Chondrocyte (in vitro differentiated cells): ENCODE measurements around the gene GCAT. TPM values are rescaled to one million over a fixed set of nuclear protein-coding genes. Genes with fewer than 3 reads are reported as not detected.

Experiments
- DNase-seq: peaks from one replicate; pipeline ENCODE4 v3.0.0; 2021; ENCODE audit warnings: mixed read lengths, low spot score
- H3K27ac Mint-ChIP-seq: one replicate; pipeline ENCODE4 v1.8.0; 2021; ENCODE audit warnings: mild to moderate bottlenecking, moderate library complexity, mixed read lengths; ENCODE audit not compliant: unreplicated experiment
- H3K27me3 Mint-ChIP-seq: 2 replicates; pipeline ENCODE4 v1.8.0; 2021; ENCODE audit warnings: low read depth, mixed read lengths
- H3K36me3 Mint-ChIP-seq: 2 replicates; pipeline ENCODE4 v1.8.0; 2021; ENCODE audit warnings: low read depth, mixed read lengths
- H3K4me1 Mint-ChIP-seq: 2 replicates; pipeline ENCODE4 v1.8.0; 2021; ENCODE audit warnings: low read depth, mild to moderate bottlenecking, mixed read lengths
- H3K4me3 Mint-ChIP-seq: one replicate; pipeline ENCODE4 v1.8.0; 2021; ENCODE audit warnings: mild to moderate bottlenecking, moderate library complexity, mixed read lengths; ENCODE audit not compliant: unreplicated experiment
- H3K9me3 Mint-ChIP-seq: 2 replicates; pipeline ENCODE4 v1.8.0; 2021; ENCODE audit warnings: low read depth, mixed read lengths
- long read RNA-seq: library from polyadenylated mRNA; stranded (forward); transcript quantifications from one replicate; pipeline ENCODE4 v2.0.0, GENCODE V29; 2021
- total RNA-seq: library from RNA; stranded (reverse); gene quantifications from 3 replicates; pipeline ENCODE4 v1.2.1, GENCODE V29; 2021
- TF ChIP-seq, protein P1 (sequence below): fragments of 200-600 bp; sonication (generic); IDR thresholded peaks from 2 replicates; pipeline ENCODE4 v1.5.0; 2021; ENCODE audit warnings: antibody characterized with exemption, mild to moderate bottlenecking, moderate library complexity

Gene GCAT
- 23.1 to 24.8 TPM (median 23.6 TPM) in 3 replicates for total RNA-seq
- long read RNA-seq, transcript GCAT-201 (9 exons, 1,497 nt): major isoform, 33 of 66 reads
- long read RNA-seq, partial matches to known transcripts: 15 of 66 reads
- long read RNA-seq, other reads (novel, unspliced or antisense): 17 of 66 reads

DNA sequence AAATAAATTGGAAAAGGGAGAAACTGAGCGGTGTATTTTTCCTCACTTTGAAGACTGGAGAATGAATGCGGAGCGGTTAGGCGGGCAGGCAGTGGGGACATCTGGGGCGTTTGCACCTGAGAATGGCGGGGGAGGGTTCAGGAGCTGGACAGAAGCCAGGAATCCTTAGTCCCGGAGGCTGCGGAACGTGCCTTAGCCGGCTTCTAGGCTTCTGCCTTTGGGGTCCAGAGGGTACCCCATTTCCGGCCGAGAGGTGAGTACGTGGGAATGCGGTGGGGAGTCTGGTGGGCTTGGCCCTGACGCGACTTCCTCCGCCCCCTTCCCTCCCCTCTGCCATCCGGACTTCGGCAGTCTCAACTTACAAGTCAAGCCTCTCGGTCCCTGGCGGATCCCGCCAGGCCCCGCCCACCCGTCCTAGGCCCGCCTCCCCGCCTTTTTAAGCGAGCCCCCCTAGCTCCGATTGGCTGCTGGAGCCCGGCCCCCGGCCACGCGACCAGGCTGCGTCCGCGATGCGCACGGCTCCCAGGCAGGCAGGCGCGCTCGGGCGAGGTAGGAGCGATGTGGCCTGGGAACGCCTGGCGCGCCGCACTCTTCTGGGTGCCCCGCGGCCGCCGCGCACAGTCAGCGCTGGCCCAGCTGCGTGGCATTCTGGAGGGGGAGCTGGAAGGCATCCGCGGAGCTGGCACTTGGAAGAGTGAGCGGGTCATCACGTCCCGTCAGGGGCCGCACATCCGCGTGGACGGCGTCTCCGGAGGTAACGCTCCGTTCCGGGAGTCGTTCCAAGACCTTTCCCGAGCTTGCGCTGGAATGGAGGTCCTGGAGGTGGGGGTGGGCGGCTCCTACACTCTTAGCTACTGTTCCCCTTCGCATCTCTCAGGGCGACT lies at the start of gene GCAT:
Gene GCAT, plus strand, starts transcription at position 525 of the 884 bp plus-strand sequence. Its CDS starts 34 bp downstream, at position 559.
- H3K4me1 Mint-ChIP-seq: peaks cover 49% of the 10 kb centered on the region

DNA sequence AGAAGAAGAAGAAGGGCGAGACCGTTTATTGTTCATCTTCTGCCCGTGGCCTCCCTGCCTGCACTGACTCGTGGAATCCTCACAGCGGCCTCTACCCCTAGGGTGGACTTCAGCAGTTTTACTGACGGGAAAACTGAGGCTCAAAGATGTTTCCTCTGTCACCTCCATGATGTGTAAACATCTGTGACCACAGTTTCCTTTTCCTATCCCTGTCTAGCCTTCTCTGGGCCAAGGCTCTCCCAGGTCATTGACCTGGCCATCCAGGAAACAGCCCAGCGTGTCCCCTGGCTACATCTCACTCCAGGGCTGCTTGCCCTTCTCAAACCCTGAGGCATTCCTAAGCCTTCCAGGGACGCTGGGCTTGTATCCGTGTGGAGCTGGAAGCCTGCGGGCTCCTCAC lies 49.0 kb upstream of the GCAT start:
- Mint-ChIP-seq H3K27me3 (no peaks in the 10 kb centered on the region), H3K27ac (no peak overlapping the region), H3K4me3 (no peak overlapping the region), H3K4me1 (peaks cover 4% of the 10 kb centered on the region), H3K36me3 (peaks cover 30% of the 10 kb centered on the region), H3K9me3 (no peaks in the 10 kb centered on the region)
- no peak for DNase-seq
- TF ChIP-seq, protein P1, sequence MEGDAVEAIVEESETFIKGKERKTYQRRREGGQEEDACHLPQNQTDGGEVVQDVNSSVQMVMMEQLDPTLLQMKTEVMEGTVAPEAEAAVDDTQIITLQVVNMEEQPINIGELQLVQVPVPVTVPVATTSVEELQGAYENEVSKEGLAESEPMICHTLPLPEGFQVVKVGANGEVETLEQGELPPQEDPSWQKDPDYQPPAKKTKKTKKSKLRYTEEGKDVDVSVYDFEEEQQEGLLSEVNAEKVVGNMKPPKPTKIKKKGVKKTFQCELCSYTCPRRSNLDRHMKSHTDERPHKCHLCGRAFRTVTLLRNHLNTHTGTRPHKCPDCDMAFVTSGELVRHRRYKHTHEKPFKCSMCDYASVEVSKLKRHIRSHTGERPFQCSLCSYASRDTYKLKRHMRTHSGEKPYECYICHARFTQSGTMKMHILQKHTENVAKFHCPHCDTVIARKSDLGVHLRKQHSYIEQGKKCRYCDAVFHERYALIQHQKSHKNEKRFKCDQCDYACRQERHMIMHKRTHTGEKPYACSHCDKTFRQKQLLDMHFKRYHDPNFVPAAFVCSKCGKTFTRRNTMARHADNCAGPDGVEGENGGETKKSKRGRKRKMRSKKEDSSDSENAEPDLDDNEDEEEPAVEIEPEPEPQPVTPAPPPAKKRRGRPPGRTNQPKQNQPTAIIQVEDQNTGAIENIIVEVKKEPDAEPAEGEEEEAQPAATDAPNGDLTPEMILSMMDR: no peak

More for the DNA sequence above, at the start of gene GCAT:
- peak within 1 kb of the TSS; percentile 94 for H3K27ac Mint-ChIP-seq
- TF ChIP-seq, protein P1: no peak
- H3K4me3 Mint-ChIP-seq: peak within 1 kb of the TSS; percentile 83
- no peaks in the 10 kb centered on the region for H3K27me3 Mint-ChIP-seq
- DNase-seq: no peak
- no peaks in the 10 kb centered on the region for H3K36me3 Mint-ChIP-seq
- no peaks in the 10 kb centered on the region for H3K9me3 Mint-ChIP-seq

DNA sequence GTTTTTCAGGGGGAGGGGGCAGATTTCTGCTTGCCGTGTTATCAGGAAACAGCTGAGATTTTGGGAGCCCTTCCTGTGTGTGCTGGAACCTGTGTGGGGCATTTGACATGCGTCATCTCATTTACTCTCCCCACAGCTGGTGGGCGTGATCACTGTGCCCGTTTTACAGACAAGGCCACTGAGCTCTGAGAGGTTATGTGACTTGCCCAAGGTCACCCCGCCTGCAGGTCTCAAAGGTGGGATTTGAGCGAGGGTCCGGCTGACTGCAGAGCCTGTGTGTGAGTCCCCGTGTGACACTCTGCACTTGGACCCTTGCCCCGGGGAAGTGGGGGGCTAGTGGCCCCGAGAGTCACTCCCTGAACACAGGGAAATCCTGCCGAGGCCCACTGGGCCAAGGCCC lies 48.5 kb upstream of the GCAT start:
- no peak for DNase-seq
- H3K4me3 Mint-ChIP-seq: no peak overlapping the region
- H3K9me3 Mint-ChIP-seq: no peaks in the 10 kb centered on the region
- H3K4me1 Mint-ChIP-seq: no peaks in the 10 kb centered on the region
- no peaks in the 10 kb centered on the region for H3K27me3 Mint-ChIP-seq
- H3K27ac Mint-ChIP-seq: no peak overlapping the region
- peaks cover 36% of the 10 kb centered on the region for H3K36me3 Mint-ChIP-seq
- TF ChIP-seq, protein P1: no peak

DNA sequence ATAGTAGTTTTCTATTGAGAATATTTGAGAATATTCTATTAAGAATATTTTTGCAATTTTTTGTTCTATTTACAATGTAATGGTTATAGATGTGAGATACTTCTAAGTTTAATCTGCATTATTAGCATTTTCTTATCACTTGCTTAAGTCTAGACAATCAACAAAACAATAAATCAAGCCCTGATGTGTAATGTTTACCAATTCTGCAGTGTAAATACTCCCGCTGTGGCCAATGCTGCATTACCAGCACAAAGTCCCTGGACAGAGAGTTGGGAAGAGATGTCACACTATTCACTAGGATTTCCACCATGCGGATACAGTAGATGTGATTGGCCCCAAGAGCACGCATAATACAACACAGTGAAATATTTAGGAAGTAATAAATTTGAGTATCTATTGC lies 47.6 kb upstream of the GCAT start:
- H3K4me3 Mint-ChIP-seq: no peak overlapping the region
- no peaks in the 10 kb centered on the region for H3K4me1 Mint-ChIP-seq
- no peaks in the 10 kb centered on the region for H3K9me3 Mint-ChIP-seq
- no peak overlapping the region for H3K27ac Mint-ChIP-seq
- H3K27me3 Mint-ChIP-seq: no peaks in the 10 kb centered on the region
- DNase-seq: no peak
- peaks cover 32% of the 10 kb centered on the region for H3K36me3 Mint-ChIP-seq
- TF ChIP-seq, protein P1: no peak

DNA sequence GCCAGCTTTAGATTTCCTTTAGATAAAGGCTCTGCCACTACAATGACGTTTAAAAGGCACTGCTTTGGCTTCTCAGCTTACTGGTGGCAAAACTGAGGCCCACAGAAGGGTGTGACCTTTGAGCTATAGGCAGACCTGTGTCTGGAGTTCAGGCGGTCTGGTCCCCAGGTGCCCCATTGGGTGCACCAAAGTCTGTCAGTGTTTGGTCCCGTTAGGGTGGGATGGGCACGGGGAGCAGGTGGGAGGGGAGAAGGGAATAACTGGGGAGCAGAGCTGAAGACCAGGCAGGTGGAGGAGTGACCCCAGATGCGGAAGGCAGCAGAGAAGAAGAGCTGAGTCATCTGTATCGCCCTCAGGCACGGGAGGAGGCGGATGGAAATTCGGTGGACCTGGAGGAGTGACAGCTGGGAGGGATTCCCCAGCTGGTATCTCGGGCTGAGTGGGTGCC lies 45.3 kb upstream of the GCAT start:
- no peak for DNase-seq
- Mint-ChIP-seq H3K9me3 (no peaks in the 10 kb centered on the region), H3K27ac (no peak overlapping the region), H3K4me3 (no peak overlapping the region), H3K36me3 (peaks cover 27% of the 10 kb centered on the region), H3K4me1 (no peaks in the 10 kb centered on the region), H3K27me3 (no peaks in the 10 kb centered on the region)
- TF ChIP-seq, protein P1: no peak
